Measurements from ENCODE around the gene POLR3F.

- TF ChIP-seq CTCF (IDR thresholded peaks at IDR 0.05) (no peak), ZFX (IDR thresholded peaks at IDR 0.05; ENCODE audit: borderline replicate concordance) (no peak)
Observed at GRCh38 chr20:18496042-18496441, 28.9 kb downstream of the POLR3F start.
